ENCODE results near the gene IMMP2L.

Gene IMMP2L

DNA sequence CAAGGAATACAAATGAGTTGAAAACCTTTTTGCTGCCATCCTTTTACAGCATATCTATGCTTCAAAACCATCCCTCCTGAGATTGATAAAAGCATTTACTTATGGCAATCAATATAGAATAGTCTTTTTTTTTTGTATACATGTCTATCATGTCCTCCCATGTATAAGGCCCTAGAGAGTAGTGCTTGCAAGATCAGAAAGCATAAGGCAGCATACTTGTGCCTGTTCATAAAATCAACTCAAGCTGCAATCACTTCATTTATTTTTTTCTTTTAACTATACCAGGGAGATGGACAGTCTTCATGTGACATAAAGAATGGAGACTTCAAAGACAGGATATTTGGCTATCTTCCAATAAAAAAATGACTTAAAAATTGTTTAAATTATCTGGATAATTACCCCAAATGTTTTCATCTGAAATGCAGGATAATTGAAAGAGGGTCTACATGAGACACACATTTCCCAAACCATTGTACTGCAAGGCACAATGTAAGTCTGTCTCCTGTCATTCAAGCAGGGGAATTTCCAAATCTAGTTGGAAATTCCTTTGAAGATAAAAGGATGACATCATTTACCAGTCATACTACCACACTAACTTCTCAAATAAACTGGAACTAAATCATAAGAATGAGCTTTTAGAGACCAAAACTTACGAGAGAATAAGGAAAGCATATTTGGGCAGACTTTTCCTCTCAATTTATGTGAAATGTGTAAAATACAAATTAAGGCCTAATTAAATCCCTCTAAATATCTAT, 448.9 kb downstream of the IMMP2L start:
- in situ Hi-C loops (cut with MboI; ENCODE audit: low sequenced_read_pairs): no loop called here

DNA sequence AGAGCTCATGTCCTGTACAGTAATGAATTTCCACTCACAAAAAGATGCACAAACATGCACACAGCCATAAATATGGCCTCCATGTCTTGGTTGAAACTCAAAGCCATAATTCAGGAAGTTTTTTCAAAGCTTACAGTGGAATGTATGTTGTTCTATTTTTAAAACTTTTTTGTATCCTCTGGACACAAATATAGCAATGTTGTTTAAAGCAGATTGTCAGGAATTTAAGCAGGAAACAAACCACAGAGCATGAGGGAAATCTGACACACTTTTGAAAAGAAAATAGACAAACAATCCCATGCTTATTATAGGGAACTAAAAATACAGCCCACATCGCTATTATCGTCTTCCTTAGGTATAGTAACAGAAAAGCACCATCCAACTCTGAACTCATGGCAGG, 449.9 kb downstream of the IMMP2L start:
- in situ Hi-C loops (cut with MboI; ENCODE audit: low sequenced_read_pairs): no loop called here

DNA sequence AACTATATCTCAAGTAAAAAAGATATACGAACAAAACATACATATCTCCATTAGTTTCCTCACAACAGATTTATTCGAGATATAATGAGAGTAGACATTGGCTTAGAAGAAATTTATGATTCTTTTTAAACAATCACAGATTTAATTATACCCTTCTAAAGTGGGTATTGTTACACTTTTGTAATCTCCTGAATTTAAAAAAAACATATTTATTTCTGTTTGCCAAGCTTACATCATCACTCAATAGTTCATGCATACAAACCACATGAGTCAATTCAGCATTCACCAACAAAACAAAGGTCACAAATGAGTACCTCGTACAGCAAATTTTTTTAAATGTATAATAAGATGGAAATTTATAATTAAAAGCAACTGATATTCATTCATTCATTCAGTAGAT, 453.8 kb downstream of the IMMP2L start:
- in situ Hi-C loops (cut with MboI; ENCODE audit: low sequenced_read_pairs): no loop called here

DNA sequence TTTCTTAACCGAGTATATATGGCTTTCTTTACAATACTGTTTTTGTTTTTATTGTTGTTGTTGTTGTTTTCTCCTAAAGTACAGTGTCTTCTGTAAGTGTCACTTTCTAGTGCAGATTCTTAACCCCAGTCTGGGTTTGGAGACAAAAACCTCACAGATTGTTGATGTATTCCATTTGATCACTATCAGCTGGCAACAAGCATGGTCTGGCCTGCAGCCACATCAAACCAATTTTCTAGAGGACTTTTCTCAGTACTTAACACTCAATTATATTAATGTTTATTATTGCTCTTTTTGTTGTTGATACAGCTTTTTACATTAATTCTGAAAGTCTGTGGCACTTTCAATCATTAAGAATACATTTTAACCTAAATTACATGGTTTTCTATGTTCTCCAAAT, 454.3 kb downstream of the IMMP2L start:
- in situ Hi-C loops (cut with MboI; ENCODE audit: low sequenced_read_pairs): no loop called here

DNA sequence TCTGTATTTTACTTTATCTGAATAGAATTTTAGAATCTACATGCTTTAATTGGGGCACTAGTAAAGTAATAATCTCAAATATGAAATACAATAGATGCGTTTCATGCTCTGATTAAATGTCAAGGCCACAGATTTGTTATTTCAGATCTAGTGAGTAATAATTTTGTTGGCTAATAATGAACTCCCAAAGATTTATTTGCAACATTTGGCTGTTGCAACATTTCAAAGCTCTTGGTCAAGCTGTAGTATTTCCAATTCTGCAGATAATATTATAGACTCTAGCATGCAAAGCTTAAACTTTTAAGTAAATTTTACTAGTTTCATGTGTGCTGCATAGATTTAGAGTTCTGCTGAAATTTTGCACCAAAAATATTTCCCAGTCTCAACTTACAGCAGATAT, 454.7 kb downstream of the IMMP2L start:
- in situ Hi-C loops (cut with MboI; ENCODE audit: low sequenced_read_pairs): no loop called here

DNA sequence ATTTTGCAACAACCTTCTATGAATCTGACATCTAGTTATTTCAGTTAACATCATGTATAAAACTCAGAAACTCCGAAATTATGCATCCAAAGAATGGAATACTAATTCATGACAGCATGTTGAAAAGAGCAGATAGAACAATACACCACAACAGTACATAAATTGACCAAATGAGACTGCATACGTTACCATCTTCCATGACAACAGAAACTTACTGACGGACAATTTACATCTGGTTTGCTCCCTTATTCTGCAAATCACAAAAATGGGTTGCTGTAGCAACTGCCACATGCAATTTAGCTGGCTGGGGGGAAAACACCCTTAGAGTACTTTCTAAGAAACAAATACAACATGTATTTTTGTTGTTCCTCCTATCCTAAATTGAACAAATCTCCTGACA, 457.0 kb downstream of the IMMP2L start:
- in situ Hi-C loops (cut with MboI; ENCODE audit: low sequenced_read_pairs): no loop called here

DNA sequence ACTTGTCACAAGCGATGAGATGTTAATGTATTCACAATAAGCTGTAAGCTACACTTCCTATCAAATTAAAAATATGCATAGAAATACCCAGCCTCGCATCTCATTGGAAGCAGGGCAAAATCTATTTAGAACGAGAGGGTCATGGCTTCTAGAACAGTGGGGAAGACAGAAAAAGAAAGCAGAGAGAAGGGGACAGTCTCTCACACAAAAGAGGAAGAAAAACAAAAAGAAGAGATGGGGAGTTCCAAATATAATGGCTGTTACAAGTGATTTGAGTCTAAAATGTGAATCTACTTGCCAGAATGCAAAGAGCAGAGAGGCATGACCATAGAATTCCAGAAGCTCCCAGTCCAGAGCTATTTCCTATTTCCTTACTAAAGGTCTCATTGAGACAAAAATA, 457.6 kb downstream of the IMMP2L start:
- in situ Hi-C loops (cut with MboI; ENCODE audit: low sequenced_read_pairs): no loop called here

DNA sequence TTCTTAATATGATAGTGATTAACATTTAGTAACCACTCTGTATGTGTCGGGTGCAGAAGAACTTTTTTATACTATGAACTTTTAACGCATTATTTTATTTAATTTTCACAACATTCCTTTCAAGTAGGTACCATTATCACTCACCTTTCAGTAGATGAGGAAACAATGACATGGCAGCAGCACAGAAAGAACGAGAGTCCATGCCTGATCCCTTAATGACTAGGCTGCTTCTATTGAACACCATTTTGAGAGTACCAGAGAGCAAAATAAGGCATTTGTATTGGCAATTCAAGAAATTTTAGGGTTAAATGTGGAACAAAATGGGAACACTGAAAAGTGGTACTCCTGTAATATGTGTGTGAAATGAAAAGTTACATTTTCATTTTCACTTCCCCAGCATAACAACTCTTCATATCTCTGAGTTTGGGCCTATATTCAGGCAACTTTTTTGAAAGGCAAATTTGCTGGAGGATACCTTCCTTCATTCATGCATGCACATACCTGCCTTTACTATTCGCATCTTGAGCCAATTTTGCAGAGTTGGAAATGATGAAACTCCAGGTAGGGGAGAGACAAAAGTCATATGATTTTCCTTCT, 458.5 kb downstream of the IMMP2L start:
- in situ Hi-C loops (cut with MboI; ENCODE audit: low sequenced_read_pairs): no loop called here

DNA sequence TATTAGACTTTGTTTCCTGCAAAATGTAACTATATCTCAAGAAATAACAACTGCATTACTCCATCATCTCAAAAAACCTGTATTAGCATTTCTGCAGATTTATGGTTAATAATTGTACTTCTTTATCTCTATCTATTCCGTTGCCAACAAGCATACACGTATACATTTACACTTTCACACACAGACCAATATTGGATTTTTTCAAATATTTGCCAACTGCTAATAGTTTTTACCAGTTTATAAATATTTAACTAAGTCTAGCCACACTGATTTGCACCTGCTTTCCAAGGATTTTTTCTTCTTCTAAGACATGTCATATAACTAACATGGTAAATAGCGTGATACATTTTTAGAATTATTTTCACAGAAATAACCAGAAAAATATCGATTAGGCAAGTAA, 459.2 kb downstream of the IMMP2L start:
- in situ Hi-C loops (cut with MboI; ENCODE audit: low sequenced_read_pairs): no loop called here

DNA sequence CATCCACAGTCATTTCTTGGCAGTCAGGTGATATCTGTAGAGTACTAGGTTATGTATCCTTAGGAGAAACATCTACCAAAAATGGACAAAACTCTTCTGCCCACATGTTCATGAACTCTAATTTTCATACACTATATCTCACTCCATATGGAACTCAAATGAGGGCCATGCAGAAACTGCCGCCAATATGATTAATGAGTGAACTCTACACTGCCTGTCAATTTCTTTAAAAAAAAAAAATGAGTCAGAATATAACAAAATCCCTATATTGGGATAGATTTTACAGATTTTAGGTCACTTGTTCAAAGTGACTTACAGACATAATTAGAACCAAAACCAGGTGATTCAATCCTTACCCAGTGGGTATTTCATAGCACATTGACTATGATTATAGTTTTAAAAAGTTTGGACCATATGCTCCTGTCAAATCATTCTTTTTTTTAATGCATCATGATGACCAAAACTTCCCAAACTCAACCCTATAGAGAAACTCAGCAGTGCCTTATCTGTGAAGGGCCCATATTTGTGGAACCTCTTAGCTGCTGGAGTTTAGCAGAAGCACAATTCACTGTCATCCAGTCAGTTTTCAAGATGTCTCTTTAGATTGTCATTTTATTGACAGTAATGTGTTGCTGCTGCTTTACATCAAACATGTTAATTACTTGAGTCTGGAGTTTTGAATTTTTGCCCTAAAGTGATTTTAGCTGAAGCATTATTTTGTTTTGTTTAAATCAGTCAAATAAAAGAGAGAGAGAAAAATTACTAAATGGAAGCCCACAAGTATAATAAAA, 460.2 kb downstream of the IMMP2L start:
- in situ Hi-C loops (cut with MboI; ENCODE audit: low sequenced_read_pairs): no loop called here

DNA sequence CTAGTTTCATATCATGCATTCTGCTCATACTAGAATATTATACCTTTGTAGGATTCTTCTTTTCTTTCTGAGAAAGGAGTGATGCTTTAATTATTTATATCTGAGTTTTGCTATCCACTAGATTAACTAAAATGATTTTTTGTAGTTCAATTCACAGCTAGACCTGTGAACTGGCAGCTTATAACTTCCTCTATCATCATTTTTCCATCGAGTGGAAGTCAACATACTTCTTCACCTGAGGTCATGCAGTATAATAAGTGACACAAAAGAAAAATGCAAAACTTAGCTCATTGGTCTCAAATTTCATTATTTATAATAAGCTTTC, 463.4 kb downstream of the IMMP2L start:
- in situ Hi-C loops (cut with MboI; ENCODE audit: low sequenced_read_pairs): no loop called here

DNA sequence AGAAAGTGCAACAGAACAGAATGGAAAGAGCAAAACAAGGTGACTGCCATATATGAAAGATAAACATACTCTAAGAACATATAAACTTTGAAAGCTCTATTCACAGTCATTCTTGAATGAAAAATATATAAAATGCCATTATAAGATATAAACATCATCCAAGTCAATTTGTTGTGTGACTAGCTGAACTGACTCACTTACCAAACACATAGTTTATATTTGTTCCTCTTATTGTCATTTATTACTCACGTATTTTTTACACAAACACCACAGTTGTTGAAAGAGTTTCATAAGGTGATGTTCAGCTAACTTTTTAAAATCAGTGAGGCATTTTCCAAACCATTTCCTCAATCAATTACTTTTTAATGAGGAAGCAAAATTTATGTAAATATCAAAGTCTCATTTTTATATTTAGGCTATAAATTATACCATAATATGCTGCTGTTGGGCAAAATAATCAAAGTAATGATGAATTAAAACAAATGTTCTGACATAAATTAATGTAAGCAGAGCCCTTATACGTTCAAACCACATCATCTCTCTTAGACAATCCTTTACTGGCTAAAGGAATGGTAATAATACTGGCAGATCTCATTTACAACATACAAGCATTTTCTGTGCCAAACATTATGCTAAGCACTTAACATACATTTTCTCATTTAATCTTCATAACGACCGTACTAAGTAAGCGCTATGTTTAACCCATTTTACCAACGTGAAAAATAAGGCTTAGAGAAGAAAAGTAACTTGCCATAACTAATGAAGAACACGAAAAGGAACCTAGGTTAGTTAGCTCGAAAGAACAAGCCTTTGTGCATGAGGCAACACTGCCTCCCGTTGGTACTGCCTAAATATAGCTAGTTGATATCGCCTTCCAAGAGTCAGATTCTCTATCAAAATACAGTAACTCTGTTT, 464.0 kb downstream of the IMMP2L start:
- in situ Hi-C loops (cut with MboI; ENCODE audit: low sequenced_read_pairs): no loop called here

DNA sequence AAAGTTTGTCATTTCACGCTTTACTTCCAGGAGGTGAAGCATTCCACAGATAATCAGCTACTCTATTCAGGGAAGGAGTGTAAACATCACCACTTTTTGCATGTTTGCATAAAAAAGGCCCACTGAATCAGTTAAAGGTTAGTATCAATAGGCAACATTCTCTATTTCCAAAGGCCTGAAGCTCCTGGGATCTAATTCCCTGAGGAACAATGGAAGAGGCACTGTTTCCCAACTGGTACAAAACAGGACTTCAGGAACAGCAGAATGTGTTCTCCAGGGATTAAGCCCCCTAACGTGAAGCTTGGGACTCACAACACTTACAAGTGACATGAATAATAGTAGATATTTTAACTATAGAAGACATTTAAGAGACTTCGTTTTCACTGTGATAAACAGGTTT, 465.3 kb downstream of the IMMP2L start:
- in situ Hi-C loops (cut with MboI; ENCODE audit: low sequenced_read_pairs): no loop called here

DNA sequence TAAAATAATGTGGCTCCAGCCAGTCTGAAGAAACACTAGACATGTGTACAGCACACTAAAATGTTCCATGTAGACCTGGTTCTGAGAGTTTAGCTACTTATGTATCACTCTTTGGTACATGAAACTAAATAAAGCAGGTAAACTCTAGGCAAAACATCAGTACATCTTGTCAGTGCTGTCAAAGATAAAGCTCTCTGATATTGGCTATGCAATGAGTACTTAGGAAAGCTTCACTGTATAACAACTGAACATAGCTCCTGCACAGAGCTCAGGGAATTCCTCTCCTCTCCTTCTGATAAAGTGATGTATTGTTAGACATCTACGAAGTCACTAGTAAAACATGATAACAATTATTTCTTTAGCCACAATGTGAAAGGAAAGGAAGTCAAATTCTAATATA, 467.9 kb downstream of the IMMP2L start:
- in situ Hi-C loops (cut with MboI; ENCODE audit: low sequenced_read_pairs): no loop called here

DNA sequence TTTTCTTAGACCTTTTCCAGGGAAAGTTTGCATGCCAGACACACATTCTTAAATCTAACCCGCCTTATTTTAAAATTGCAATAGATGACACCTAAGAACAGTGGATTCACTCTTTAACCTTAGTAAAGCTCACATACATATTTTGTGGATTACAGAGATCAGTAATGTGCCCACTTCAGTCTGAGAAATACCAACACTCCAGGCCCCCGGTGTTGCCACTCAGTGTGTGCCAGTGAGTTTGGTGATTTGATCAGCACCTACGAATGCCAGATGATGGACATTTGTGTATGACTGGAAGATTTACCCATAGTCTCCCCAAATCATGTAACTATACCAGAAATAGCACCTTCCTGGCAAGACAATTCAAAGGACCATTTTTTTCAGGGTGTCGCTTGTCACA, 468.8 kb downstream of the IMMP2L start:
- in situ Hi-C loops (cut with MboI; ENCODE audit: low sequenced_read_pairs): no loop called here

DNA sequence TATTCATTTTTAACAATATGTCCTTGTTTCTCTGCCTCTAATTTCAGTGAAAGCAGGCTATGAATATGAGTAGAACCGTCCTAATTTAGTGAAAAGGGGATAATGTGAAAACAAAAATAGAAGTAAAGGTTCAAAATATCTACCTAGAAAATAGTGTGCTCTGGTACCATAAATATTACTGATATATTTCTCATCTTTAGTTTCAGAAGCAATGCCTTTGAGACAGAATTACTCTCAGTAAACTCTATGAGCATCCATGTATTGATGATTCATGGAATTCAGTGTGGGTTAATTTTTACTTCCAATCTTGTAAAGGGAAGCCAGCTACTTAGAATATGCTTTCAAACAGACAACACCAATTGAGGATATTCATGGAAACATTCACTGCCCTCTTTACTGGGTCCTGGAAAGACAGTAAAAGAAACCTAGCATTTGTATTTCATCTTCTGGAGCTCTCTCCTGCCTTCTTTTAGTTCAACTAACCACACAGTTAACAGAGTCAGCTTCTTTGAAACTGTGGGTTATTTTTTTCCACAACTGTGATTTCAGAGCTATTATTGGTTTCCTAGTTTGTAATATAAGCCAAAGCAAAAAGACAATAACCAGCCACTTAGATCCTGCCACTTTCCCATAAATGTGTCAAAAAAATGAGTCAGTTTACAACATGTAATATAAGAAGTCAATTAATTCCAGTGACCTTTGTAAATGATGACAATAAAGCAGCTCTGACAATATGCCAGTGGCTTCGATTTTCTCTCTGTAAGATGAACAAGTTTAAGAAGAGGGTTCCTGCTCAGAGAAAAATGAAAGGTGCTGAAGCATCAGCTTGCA, 469.7 kb downstream of the IMMP2L start:
- in situ Hi-C loops (cut with MboI; ENCODE audit: low sequenced_read_pairs): no loop called here

DNA sequence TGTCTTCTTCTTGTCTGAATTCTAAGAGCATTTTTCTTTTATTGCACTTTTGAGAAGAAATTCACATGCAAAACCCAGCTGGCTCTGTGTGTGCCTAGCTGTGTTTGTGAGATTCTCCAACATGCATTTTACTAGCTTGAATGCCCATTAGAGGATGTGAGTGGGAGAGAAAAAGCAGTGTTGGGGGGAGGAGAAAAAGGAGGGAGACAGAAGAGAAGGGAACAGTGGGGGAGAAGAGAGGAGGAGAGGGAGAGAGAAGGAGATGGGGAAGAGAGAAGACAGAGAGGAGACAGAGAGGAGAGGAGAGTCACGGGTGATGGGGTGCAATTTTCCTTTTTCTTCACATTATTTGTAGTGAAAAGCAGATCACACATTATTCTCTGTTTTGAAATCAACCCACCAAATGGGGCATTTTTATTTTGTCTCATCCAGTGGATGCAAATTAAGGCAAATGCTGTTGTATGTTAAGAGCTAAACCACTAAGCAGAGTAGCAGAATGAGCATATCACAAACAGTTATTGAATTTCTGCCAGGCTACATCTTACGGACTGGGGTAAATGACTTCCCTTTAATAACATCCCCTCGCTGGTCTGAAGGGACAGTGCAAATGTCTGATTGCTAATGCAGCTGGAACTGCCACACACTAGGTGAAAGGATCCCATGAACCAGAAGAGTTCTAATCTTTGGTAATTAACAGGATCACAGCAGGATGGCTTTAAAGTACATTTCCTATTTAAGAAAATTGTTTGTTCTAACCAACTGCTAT, 470.5 kb downstream of the IMMP2L start:
- in situ Hi-C loops (cut with MboI; ENCODE audit: low sequenced_read_pairs): no loop called here

DNA sequence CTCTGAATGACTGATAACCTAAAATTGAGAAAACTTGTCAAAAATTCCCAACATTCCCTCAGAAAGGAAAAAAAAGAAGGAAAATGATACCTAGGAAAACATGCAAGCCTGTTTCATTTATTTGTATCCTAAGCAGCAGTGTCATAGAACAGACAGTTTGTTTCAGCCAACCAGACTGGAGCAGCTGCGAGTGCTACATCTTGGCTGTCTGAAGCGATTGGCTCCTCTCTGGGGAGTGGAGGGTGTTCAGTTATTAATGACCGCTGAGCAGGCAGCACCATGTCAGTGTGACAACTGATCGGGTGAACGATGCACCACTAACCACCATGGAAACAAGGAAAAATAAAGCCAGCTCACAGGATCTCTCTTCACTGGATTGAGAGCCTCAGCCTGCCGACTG, 471.4 kb downstream of the IMMP2L start, which contains the start of gene LRRN3:
Gene LRRN3, plus strand, starts transcription at position 282 of the 400 bp plus-strand sequence. CDS start 31,646 bp downstream, outside the sequence.
- in situ Hi-C loops (cut with MboI; ENCODE audit: low sequenced_read_pairs): no loop called here

DNA sequence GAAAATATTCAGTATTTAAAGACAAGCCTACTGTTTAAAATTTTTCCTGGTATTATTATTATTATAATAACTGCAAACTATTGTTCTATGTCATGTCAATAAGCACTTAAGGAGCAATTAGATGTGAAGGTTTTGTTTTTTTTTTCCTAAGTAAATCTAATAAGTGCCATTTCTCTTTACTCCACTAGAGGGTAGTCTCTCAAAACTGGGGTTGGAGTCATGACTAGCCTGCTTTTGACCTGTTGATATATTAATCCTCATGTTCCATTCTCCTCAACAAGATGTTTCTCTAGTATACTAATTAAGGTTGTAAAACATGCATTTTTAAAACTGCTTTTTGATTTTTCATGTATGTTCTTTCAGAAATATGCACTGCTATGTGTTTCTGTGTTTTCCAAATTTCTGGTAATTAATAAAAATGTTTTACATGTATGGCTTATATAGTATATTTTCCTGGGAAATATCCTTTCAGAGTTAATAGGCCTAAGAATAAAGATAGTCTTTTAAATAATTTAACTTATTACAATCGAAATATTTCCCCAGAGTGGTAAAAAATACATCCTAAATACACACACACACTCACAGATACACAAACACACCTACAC, 472.4 kb downstream of the IMMP2L start:
- in situ Hi-C loops (cut with MboI; ENCODE audit: low sequenced_read_pairs): no loop called here

All from HL-60/S4 treated with phorbol 12-myristate 13-acetate at 8.2 ng/mL for 4 days and 3 days (cell line).